RWPE1 (cell line): ENCODE data around the gene PI4KA.

Experiments
- CTCF ChIA-PET: fragments of 350-600 bp; sonication (Branson Sonifier 250); formaldehyde crosslinking; extraction: SDS; loops from one replicate; lab custom pipeline; 2021; lab: Yijun Ruan, JAX
- POLR2A ChIA-PET: fragments of 400-600 bp; formaldehyde crosslinking; extraction: SDS; loops from one replicate; lab custom pipeline; 2020; ENCODE audit warnings: antibody characterized with exemption; ENCODE audit not compliant: low non-redundant PET; lab: Yijun Ruan, JAX
- DNase-seq: peaks from one replicate; pipeline ENCODE4 v3.0.0; 2012; ENCODE audit warnings: low spot score
- H3K27ac ChIP-seq: fragments of 450-650 bp; 2 replicates; pipeline ENCODE4 v1.5.1; 2017
- CTCF ChIP-seq: fragments of 450-650 bp; conservative IDR thresholded peaks from 2 replicates; pipeline ENCODE4 v1.5.1; 2017; ENCODE audit warnings: low read depth, mild to moderate bottlenecking

Gene PI4KA

GRCh38 chr22:20887375-20887774 lies 28.8 kb upstream of the PI4KA start:
- no peak overlapping the region for H3K27ac ChIP-seq
- POLR2A ChIA-PET, result no interaction called here
- CTCF ChIA-PET, result no interaction called here
- no peak for DNase-seq
- TF ChIP-seq CTCF, result no peak

- TF ChIP-seq CTCF, result peak; percentile 90
- H3K27ac ChIP-seq, result peak overlapping the region; percentile 67
- ChIA-PET POLR2A (no interaction called here), CTCF (interaction anchor here (0.5 to 0.9 kb wide), 7 partner anchors 10 to 106 kb away, joined by 3 to 10 read pairs (median 3); partner anchors contain the start of gene CRKL)
- DNase-seq, result peak; percentile 61
Observed at GRCh38 chr22:20885557-20886323, 27.1 kb upstream of the PI4KA start.

- CTCF ChIA-PET, result interaction anchor here (0.5 to 0.6 kb wide), 3 partner anchors 68 to 143 kb away, joined by 3 to 5 read pairs (median 3); no protein-coding TSS in a partner anchor
- no peak for TF ChIP-seq CTCF
- POLR2A ChIA-PET, result no interaction called here
- peak overlapping the region; percentile 67 for H3K27ac ChIP-seq
- no peak for DNase-seq
Observed at GRCh38 chr22:20885017-20885556, 26.5 kb upstream of the PI4KA start.

- no peak for TF ChIP-seq CTCF
- POLR2A ChIA-PET, result no interaction called here
- H3K27ac ChIP-seq, result no peak overlapping the region
- CTCF ChIA-PET, result no interaction called here
- no peak for DNase-seq
Observed at GRCh38 chr22:20884454-20884853, 25.8 kb upstream of the PI4KA start.

GRCh38 chr22:20882855-20883254 lies 24.2 kb upstream of the PI4KA start:
- no peak for TF ChIP-seq CTCF
- ChIA-PET POLR2A (no interaction called here), CTCF (no interaction called here)
- H3K27ac ChIP-seq, result no peak overlapping the region
- DNase-seq, result no peak

- CTCF ChIA-PET, result no interaction called here
- no peak for TF ChIP-seq CTCF
Observed at GRCh38 chr22:20881869-20882815, 23.5 kb upstream of the PI4KA start.

More at GRCh38 chr22:20881869-20882815, 23.5 kb upstream of the PI4KA start:
- H3K27ac ChIP-seq, result no peak overlapping the region
- POLR2A ChIA-PET, result no interaction called here
- DNase-seq, result no peak
